Left lung (tissue), 10 donors: ENCODE measurements around the gene ADCY10. TPM values are rescaled to one million over a fixed set of nuclear protein-coding genes. Genes with fewer than 3 reads are reported as not detected.

Source experiments
- ATAC-seq: fragments of 200-7000 bp; cut with Tn5 transposase; one replicate; pipeline ENCODE4 v1.9.1; 2020; ENCODE audit warnings: moderate library complexity
- DNase-seq, 4 donors: peaks; one replicate each; pipeline ENCODE4 v3.0.0-alpha.2; 2013 to 2020
- H3K27ac ChIP-seq, 2 donors: fragments of 200-600 bp; sonication (generic) in 1 of 2; one replicate each; pipeline versions ENCODE4 v1.5.0 to v1.8.0; 2020 to 2021
- H3K27me3 ChIP-seq, 2 donors: fragments of 200-600 bp; sonication (generic) in 1 of 2; one replicate each; pipeline versions ENCODE4 v1.5.0 to v1.8.0; 2020 to 2021
- H3K36me3 ChIP-seq, 2 donors: fragments of 200-600 bp; sonication (generic) in 1 of 2; one replicate each; pipeline versions ENCODE4 v1.5.0 to v1.8.0; 2020 to 2021
- H3K4me1 ChIP-seq, 2 donors: fragments of 200-600 bp; one replicate each; pipeline ENCODE4 v1.8.0; 2021
- H3K4me3 ChIP-seq, 2 donors: fragments of 200-600 bp; sonication (generic) in 1 of 2; one replicate each; pipeline versions ENCODE4 v1.5.0 to v1.8.0; 2020 to 2021; ENCODE audit warnings: mild to moderate bottlenecking in 1 of 2
- H3K9me3 ChIP-seq, 2 donors: fragments of 200-600 bp; sonication (generic) in 1 of 2; one replicate each; pipeline versions ENCODE4 v1.5.0 to v1.8.0; 2020 to 2021
- intact Hi-C, 2 donors: fragments of 100-400 bp; cut with DNase I; formaldehyde crosslinking; loops; one replicate each; pipeline versions ENCODE4 v1.11.2 to v1.14.2; 2022
- polyA plus RNA-seq, 6 donors: library from polyadenylated mRNA; unstranded; fragments of 120-200 nt; gene quantifications; one replicate each; pipeline ENCODE4 v1.2.1, GENCODE V29; 2013; ENCODE audit not compliant: insufficient read length in 6 of 6
- total RNA-seq, 2 donors: library from RNA; stranded (reverse); fragmentation: NEBNext Ultra II Directional; extraction: Animal tissue kit (Norgen Biotek cat#: 25700); gene quantifications; one replicate each; pipeline ENCODE4 v1.2.1, GENCODE V29; 2021
- TF ChIP-seq, protein P1 (sequence below), 2 donors: fragments of 200-600 bp; sonication (generic) in 1 of 2; IDR thresholded peaks; one replicate each; pipeline versions ENCODE4 v1.5.0 to v1.8.0; 2021; ENCODE audit warnings: antibody characterized with exemption in 2 of 2
- donor health status: DM: no; HTN: yes; CAD: no.
- donor health status: DM: no; HTN: no; CAD: no.

ADCY10 gene
- total and polyA plus RNA-seq, 8 donors = 0.11 to 0.37 (median 0.21) TPM; not detected in 1

DNA sequence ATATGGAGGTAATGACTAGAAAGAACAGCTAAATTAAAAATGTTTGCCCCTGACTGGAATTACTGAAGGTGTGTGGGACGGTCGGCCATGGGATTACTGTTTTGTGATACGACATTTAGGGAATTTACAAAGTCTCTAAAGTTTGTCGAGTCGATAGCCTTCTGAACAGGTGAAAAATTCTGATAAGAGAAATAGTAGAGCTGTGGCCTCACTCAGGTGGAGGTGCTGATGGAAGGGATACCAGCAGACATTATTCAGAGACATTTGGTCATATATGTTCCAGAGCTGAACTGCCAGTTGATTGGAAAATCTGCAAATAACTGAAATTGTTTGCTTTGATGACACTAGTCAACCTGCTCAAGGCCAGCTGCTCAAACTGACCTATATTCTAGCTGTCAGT lies 71.1 kb downstream of the ADCY10 start:
- Histone ChIP-seq H3K4me1 (no peaks in the 10 kb centered on the region), H3K4me3 (no peak overlapping the region), H3K9me3 (no peaks in the 10 kb centered on the region), H3K27ac (no peak overlapping the region), H3K36me3 (no peaks in the 10 kb centered on the region), H3K27me3 (no peaks in the 10 kb centered on the region)
- ATAC-seq = no peak
- DNase-seq = no peak
- intact Hi-C loops = no loop called here
- TF ChIP-seq, protein P1, sequence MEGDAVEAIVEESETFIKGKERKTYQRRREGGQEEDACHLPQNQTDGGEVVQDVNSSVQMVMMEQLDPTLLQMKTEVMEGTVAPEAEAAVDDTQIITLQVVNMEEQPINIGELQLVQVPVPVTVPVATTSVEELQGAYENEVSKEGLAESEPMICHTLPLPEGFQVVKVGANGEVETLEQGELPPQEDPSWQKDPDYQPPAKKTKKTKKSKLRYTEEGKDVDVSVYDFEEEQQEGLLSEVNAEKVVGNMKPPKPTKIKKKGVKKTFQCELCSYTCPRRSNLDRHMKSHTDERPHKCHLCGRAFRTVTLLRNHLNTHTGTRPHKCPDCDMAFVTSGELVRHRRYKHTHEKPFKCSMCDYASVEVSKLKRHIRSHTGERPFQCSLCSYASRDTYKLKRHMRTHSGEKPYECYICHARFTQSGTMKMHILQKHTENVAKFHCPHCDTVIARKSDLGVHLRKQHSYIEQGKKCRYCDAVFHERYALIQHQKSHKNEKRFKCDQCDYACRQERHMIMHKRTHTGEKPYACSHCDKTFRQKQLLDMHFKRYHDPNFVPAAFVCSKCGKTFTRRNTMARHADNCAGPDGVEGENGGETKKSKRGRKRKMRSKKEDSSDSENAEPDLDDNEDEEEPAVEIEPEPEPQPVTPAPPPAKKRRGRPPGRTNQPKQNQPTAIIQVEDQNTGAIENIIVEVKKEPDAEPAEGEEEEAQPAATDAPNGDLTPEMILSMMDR (IDR thresholded peaks at IDR 0.05) = no peak

DNA sequence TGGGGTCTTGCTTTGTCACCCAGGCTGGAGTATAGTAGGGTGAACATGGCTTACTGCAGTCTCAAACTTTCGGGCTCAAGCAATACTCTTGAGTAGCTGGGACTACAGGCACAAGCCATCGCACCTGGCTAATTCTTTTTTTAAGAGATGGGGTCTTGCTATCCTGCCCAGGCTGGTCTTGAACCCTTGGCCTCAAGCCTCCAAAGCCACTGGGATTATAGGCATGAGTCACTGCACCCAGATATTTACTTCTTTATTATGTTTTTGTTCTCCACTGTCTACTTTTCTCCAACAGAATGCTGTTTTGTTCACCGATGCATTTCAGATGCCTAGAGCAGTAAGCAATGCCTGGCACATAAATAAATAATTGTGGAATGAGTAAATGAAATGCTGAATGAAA lies 72.4 kb downstream of the ADCY10 start:
- Histone ChIP-seq H3K9me3 (no peaks in the 10 kb centered on the region), H3K4me1 (no peaks in the 10 kb centered on the region), H3K27ac (no peak overlapping the region), H3K27me3 (no peaks in the 10 kb centered on the region), H3K36me3 (no peaks in the 10 kb centered on the region), H3K4me3 (no peak overlapping the region)
- ATAC-seq (no peak), DNase-seq (no peak)
- TF ChIP-seq, protein P1 (IDR thresholded peaks at IDR 0.05) = no peak
- intact Hi-C loops = no loop called here

DNA sequence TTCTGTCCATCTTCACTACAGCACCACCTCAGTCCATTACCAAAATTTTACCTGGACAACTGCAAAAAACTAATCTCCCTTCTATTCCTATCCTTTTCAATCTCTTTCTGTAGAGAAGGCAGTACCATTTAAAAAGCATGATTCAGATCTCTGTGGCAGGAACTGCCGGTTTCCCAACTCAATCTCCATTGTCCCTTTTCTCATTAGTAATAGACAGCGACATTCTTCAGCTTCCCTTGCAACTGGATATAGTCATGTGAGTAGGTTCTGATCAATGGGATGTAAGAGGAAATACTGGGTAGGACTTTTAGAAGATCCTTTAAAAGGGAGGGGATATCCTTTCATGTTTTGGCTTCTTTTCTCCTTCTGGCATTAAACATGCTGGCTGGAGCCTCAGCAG lies 74.9 kb downstream of the ADCY10 start:
- H3K4me3 ChIP-seq = no peak overlapping the region
- H3K9me3 ChIP-seq = no peaks in the 10 kb centered on the region
- ATAC-seq = no peak
- no peak for DNase-seq
- no peaks in the 10 kb centered on the region for H3K36me3 ChIP-seq
- no peaks in the 10 kb centered on the region for H3K27me3 ChIP-seq
- no peak overlapping the region for H3K27ac ChIP-seq
- intact Hi-C loops = no loop called here
- no peaks in the 10 kb centered on the region for H3K4me1 ChIP-seq
- TF ChIP-seq, protein P1 (IDR thresholded peaks at IDR 0.05) = no peak

DNA sequence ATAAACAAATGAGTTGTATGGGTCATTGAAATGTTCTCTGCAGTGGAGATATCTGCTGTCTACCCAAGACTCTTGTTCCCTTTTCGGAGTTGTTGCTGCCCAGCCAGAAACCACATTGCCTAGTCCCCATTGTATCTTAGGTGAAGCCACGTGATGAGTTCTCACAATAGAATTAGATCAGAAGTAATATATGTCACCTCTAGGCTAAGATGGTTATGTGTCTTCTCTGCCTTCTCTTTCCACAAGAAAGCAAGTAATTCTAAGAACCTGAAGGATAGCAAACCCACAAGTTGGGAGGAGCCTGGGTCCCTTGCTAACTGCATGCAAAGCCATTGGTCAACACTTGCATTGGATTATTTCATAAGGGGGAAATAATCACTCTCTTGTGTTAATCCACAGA lies 76.6 kb downstream of the ADCY10 start:
- Histone ChIP-seq H3K27me3 (no peaks in the 10 kb centered on the region), H3K36me3 (no peaks in the 10 kb centered on the region), H3K4me3 (no peak overlapping the region), H3K9me3 (no peaks in the 10 kb centered on the region), H3K27ac (no peak overlapping the region), H3K4me1 (no peaks in the 10 kb centered on the region)
- ATAC-seq = no peak
- TF ChIP-seq, protein P1 (IDR thresholded peaks at IDR 0.05) = no peak
- intact Hi-C loops = no loop called here
- DNase-seq = no peak

DNA sequence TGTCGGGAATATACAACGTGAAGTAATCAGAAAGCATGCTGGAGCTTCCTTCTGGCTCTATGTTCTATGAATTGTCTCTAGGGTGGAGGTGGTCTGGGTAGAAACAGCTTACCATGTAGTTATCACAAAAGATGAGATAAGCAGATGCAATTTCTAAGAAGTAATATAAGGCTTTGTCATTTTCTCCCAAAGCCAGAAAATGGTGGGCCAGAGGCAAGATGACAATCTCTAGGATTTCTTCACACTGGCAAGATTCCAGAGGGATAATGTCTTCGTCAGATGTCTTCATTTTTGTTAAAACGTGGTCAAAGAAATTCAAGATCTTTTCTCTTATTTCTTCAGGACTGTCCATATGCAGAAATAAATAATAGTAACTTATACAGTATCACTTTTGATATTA lies 77.7 kb downstream of the ADCY10 start:
- no peaks in the 10 kb centered on the region for H3K27me3 ChIP-seq
- DNase-seq (no peak), ATAC-seq (no peak)
- H3K36me3 ChIP-seq = no peaks in the 10 kb centered on the region
- intact Hi-C loops = no loop called here
- no peaks in the 10 kb centered on the region for H3K4me1 ChIP-seq
- H3K9me3 ChIP-seq = no peaks in the 10 kb centered on the region
- no peak overlapping the region for H3K27ac ChIP-seq
- TF ChIP-seq, protein P1 (IDR thresholded peaks at IDR 0.05) = no peak
- no peak overlapping the region for H3K4me3 ChIP-seq
